Stimulated activated effector memory CD8-positive, alpha-beta T cell treated with anti-CD3 and anti-CD28 coated beads, Interleukin-12 subunit alpha, Interleukin-12 subunit beta, amount 100 ng/mL, for 72 hours (primary cell): ENCODE data around the gene UBE2H.

Experiments
- ATAC-seq: fragments of 150-1000 bp; cut with Tn5 transposase; 2 replicates; pipeline ENCODE4 v1.10.0; 2021
- DNase-seq, 2 donors: peaks; one replicate each; pipeline ENCODE4 v3.0.0; 2021 to 2022; ENCODE audit warnings: low spot score in 2 of 2
- H3K27ac Mint-ChIP-seq: one replicate; pipeline ENCODE4 v1.8.0; 2022; ENCODE audit warnings: mild to moderate bottlenecking, mixed read lengths
- H3K36me3 Mint-ChIP-seq: one replicate; pipeline ENCODE4 v1.8.0; 2022; ENCODE audit warnings: mild to moderate bottlenecking, mixed read lengths
- H3K4me1 Mint-ChIP-seq: one replicate; pipeline ENCODE4 v1.8.0; 2022; ENCODE audit warnings: mixed read lengths
- H3K4me3 Mint-ChIP-seq: one replicate; pipeline ENCODE4 v1.8.0; 2022; ENCODE audit warnings: mild to moderate bottlenecking, mixed read lengths
- H3K9me3 Mint-ChIP-seq: one replicate; pipeline ENCODE4 v1.8.0; 2022; ENCODE audit warnings: mixed read lengths

The UBE2H gene

GRCh38 chr7:129939881-129940280 lies 12.9 kb downstream of the UBE2H start:
- Mint-ChIP-seq H3K27ac (no peak overlapping the region), H3K4me3 (no peak overlapping the region), H3K4me1 (no peaks in the 10 kb centered on the region), H3K9me3 (no peaks in the 10 kb centered on the region), H3K36me3 (peaks cover 49% of the 10 kb centered on the region)
- DNase-seq (no peak), ATAC-seq (no peak)

DNA sequence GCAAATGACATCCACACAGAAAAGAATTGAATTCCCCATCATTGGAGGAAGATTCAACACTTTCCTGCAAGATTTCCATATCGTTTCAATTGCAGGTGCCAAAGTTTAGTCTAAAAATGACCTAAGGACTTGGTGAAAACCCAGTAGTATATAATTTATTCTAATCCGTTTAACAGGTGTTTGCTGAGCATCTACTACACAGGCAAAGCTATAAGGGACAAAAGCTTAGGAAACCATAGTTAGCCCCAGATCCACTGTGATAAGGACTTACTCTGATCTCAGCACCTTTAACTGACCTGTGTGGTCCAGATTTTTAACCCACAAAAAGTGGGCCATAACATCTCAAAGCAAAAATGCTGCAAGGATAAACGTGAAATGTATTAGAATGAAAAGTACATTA lies 19.1 kb downstream of the UBE2H start:
- H3K9me3 Mint-ChIP-seq = no peaks in the 10 kb centered on the region
- H3K27ac Mint-ChIP-seq = no peak overlapping the region
- H3K4me3 Mint-ChIP-seq = no peak overlapping the region

GRCh38 chr7:129926618-129927017 lies 26.1 kb downstream of the UBE2H start:
- Mint-ChIP-seq H3K36me3 (peaks cover 16% of the 10 kb centered on the region), H3K4me1 (peaks cover 17% of the 10 kb centered on the region), H3K4me3 (no peak overlapping the region), H3K27ac (no peak overlapping the region), H3K9me3 (no peaks in the 10 kb centered on the region)
- peak; percentile 49 for ATAC-seq
- DNase-seq = no peak

More for the DNA sequence above, 19.1 kb downstream of the UBE2H start:
- Mint-ChIP-seq H3K4me1 (no peaks in the 10 kb centered on the region), H3K36me3 (peaks cover 43% of the 10 kb centered on the region)
- no peak for DNase-seq
- no peak for ATAC-seq

DNA sequence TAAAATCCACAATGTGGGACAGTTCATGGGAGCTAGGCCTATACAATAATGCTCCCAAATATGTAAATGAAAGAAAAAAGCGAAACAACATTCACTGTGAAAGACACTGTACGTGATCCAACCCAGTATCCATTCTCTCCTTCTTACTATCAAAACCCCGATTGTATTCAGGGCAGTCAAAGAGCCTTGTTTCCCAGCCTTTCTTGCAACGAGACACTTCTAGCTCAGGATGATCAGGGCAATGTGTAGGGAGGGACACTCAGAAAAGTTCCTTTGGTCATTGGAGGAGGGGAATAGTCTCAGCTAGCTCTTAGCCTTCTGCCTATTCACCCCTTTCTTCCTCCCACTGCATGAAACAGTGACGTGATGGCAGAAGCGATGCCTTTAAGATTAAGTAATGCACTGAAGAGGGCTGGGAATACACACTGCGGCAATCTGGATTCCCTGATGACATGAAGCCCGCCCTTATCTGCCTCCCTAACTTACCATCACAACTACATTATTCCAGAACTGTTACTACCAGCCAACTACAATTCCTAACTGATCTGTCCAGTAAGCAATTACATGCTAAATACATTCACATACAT lies 27.3 kb downstream of the UBE2H start:
- peaks cover 17% of the 10 kb centered on the region for H3K4me1 Mint-ChIP-seq
- no peak overlapping the region for H3K27ac Mint-ChIP-seq
- peaks cover 21% of the 10 kb centered on the region for H3K36me3 Mint-ChIP-seq
- no peaks in the 10 kb centered on the region for H3K9me3 Mint-ChIP-seq
- DNase-seq (no peak), ATAC-seq (no peak)
- H3K4me3 Mint-ChIP-seq = no peak overlapping the region

- peaks cover 22% of the 10 kb centered on the region for H3K36me3 Mint-ChIP-seq
- no peak overlapping the region for H3K4me3 Mint-ChIP-seq
- ATAC-seq (no peak), DNase-seq (no peak)
- H3K9me3 Mint-ChIP-seq = no peaks in the 10 kb centered on the region
- H3K4me1 Mint-ChIP-seq = peaks cover 19% of the 10 kb centered on the region
- no peak overlapping the region for H3K27ac Mint-ChIP-seq
These were observed 28.2 kb downstream of the UBE2H start for GRCh38 chr7:129924602-129925001.

GRCh38 chr7:129923709-129924108 lies 29.1 kb downstream of the UBE2H start:
- Mint-ChIP-seq H3K4me3 (no peak overlapping the region), H3K9me3 (no peaks in the 10 kb centered on the region), H3K27ac (peak overlapping the region; percentile 78), H3K4me1 (peaks cover 24% of the 10 kb centered on the region), H3K36me3 (peaks cover 18% of the 10 kb centered on the region)
- no peak for DNase-seq
- peak; percentile 40 for ATAC-seq

DNA sequence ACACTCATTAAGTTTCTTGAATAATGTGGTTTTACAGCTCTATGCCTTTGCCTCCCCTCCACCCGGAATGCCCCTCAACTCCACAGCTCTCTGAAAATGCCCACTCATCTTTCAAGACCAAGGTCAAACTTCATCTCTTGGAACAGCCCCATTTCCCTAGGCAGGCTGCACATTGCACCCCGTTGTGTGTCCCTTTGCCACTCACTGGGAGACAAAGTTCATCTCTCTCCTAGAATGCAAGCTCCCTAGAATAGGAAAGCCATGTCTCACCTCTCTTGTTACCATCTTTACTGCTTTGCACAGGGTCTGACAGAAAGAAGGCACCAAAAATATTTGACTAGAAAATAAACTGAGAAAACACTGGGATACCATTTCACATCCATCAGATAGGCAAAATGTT lies 33.3 kb downstream of the UBE2H start:
- peaks cover 11% of the 10 kb centered on the region for H3K36me3 Mint-ChIP-seq
- no peak overlapping the region for H3K4me3 Mint-ChIP-seq
- H3K27ac Mint-ChIP-seq = no peak overlapping the region
- H3K9me3 Mint-ChIP-seq = no peaks in the 10 kb centered on the region
- ATAC-seq (no peak), DNase-seq (no peak)
- H3K4me1 Mint-ChIP-seq = peaks cover 45% of the 10 kb centered on the region

DNA sequence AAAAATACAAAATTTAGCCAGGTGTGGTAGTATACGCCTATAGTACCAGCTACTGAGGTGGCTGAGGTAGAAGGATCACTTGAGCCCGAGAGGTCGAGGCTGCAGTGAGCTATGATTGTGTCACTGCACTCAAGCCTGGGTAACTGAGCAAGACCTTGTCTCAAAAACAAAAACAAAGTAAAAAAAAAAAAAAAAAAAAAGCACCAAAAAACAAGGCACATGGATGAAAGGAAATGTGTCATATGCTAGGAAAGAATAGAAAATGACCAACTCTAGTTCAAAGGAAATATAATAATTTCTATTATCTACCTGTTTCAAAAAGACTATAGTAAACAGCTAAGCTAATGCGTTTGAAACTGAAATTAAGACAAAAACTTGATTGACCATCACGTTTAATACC lies 33.8 kb downstream of the UBE2H start:
- no peak overlapping the region for H3K27ac Mint-ChIP-seq
- peaks cover 44% of the 10 kb centered on the region for H3K4me1 Mint-ChIP-seq
- DNase-seq = no peak
- ATAC-seq = no peak
- no peaks in the 10 kb centered on the region for H3K9me3 Mint-ChIP-seq
- peaks cover 11% of the 10 kb centered on the region for H3K36me3 Mint-ChIP-seq
- no peak overlapping the region for H3K4me3 Mint-ChIP-seq

DNA sequence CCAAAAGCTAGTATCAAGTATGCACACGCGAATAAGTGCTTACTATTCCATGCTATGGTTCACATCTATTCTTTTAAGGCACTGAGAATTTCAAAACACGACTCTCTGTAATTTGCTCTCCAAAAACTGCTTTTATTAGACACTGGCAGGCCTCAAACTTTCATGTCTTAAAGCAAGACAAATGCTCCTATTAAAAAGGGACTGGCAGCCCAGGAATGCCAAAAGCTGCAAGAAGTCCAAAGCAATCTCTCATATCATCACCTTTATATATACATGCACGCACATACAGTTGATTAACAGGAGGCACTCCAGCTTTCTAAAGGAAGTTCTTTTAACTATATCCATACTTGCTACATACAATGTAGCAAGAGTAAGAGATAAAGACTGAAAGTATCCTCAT lies 34.8 kb downstream of the UBE2H start:
- DNase-seq (no peak), ATAC-seq (no peak)
- Mint-ChIP-seq H3K36me3 (peaks cover 11% of the 10 kb centered on the region), H3K4me1 (peaks cover 45% of the 10 kb centered on the region), H3K27ac (no peak overlapping the region), H3K9me3 (no peaks in the 10 kb centered on the region), H3K4me3 (no peak overlapping the region)

- H3K4me3 Mint-ChIP-seq = peak overlapping the region; percentile 37
- H3K9me3 Mint-ChIP-seq = no peaks in the 10 kb centered on the region
- peak overlapping the region; percentile 40 for H3K27ac Mint-ChIP-seq
- ATAC-seq (peak; percentile 44), DNase-seq (no peak)
- H3K36me3 Mint-ChIP-seq = peaks cover 6% of the 10 kb centered on the region
- peaks cover 65% of the 10 kb centered on the region for H3K4me1 Mint-ChIP-seq
These were observed 38.1 kb downstream of the UBE2H start for GRCh38 chr7:129914536-129915272.

- DNase-seq = no peak
- Mint-ChIP-seq H3K4me3 (no peak overlapping the region), H3K4me1 (peaks cover 71% of the 10 kb centered on the region), H3K27ac (no peak overlapping the region), H3K9me3 (no peaks in the 10 kb centered on the region), H3K36me3 (no peaks in the 10 kb centered on the region)
- no peak for ATAC-seq
These were observed 39.3 kb downstream of the UBE2H start for GRCh38 chr7:129913428-129913827.

DNA sequence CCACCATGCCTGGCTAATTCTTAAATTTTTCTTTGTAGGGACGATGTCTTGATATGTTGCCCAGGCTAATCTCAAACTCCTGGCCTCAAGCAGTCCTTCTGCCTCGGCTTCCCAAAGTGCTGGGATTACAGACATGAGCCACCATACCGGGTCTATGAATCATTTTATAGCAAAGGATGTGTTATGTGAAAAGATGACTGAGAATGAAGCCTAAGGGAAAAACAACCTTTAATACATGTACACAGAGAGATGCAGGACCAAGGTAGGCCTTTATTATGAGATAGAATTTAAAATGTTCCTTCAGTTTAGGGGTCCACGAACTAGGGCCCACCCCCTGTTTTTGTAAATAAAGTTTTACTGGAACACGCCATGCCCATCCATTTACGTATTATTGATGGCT lies 41.0 kb downstream of the UBE2H start:
- no peak for ATAC-seq
- Mint-ChIP-seq H3K27ac (no peak overlapping the region), H3K4me1 (peaks cover 80% of the 10 kb centered on the region), H3K36me3 (no peaks in the 10 kb centered on the region), H3K4me3 (no peak overlapping the region), H3K9me3 (no peaks in the 10 kb centered on the region)
- no peak for DNase-seq

GRCh38 chr7:129909669-129910068 lies 43.1 kb downstream of the UBE2H start:
- peaks cover 3% of the 10 kb centered on the region for H3K9me3 Mint-ChIP-seq
- H3K27ac Mint-ChIP-seq = no peak overlapping the region
- H3K4me1 Mint-ChIP-seq = peaks cover 79% of the 10 kb centered on the region
- no peak overlapping the region for H3K4me3 Mint-ChIP-seq
- no peaks in the 10 kb centered on the region for H3K36me3 Mint-ChIP-seq
- ATAC-seq (no peak), DNase-seq (no peak)

DNA sequence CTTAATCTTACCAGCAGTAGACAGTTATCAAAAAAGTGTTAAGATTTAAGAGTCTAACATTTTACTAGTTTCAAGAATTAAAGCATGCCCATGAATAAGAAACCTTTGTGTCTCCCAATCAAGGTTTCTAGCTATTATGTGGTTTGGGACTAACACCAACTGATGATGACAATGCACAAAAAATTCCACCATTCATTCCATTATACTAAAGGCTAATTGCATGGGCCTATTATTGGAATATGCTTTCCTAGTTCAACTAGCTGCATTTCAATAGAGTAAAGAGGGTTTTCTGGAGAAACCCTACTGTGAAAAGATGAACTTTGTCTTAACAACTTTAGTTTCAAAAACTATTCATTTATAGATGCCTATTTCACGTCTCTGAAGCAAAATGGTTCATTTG lies 44.6 kb downstream of the UBE2H start:
- DNase-seq (no peak), ATAC-seq (no peak)
- H3K9me3 Mint-ChIP-seq = peaks cover 3% of the 10 kb centered on the region
- H3K4me3 Mint-ChIP-seq = no peak overlapping the region
- H3K4me1 Mint-ChIP-seq = peaks cover 80% of the 10 kb centered on the region
- H3K36me3 Mint-ChIP-seq = peaks cover 5% of the 10 kb centered on the region
- no peak overlapping the region for H3K27ac Mint-ChIP-seq

DNA sequence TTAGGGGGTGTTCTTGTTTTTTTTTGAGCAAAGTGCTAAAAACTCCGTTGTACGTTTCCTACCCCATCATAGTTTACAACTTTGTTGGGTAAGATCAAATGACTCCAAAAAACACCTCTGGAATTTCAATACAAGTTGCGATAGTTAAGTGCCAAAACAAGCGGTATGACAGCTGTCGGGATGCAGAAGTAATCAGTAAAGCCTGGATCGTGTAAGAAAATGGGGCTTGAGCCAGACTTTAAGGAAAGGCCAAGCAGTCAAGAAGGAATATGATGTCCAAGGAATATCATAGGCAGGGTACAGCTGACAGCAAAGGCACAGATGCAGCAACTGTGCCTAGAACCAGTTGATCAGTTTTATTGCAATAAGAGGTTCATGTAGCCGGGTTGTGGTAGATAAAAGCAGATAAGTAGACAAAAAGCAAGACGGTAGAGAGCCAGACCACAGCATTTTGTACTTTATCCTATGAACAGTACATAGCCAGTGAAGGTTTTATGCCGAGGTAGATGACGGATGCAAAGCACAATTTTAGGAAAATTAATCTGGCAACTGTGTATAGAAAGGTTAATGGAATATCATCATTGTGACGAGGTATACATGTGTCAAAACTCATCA lies 45.5 kb downstream of the UBE2H start:
- Mint-ChIP-seq H3K36me3 (peaks cover 9% of the 10 kb centered on the region), H3K4me1 (peaks cover 86% of the 10 kb centered on the region), H3K4me3 (peak overlapping the region; percentile 40), H3K9me3 (peaks cover 3% of the 10 kb centered on the region), H3K27ac (peak overlapping the region; percentile 71)
- ATAC-seq (no peak), DNase-seq (no peak)

GRCh38 chr7:129906700-129907099 lies 46.1 kb downstream of the UBE2H start:
- Mint-ChIP-seq H3K36me3 (peaks cover 9% of the 10 kb centered on the region), H3K4me1 (peaks cover 85% of the 10 kb centered on the region), H3K4me3 (peak overlapping the region; percentile 40), H3K9me3 (peaks cover 3% of the 10 kb centered on the region), H3K27ac (peak overlapping the region; percentile 71)
- ATAC-seq = peak; percentile 93
- no peak for DNase-seq
